Measurements from ENCODE around the gene SLC37A1. TPM values are rescaled to one million over a fixed set of nuclear protein-coding genes. Genes with fewer than 3 reads are reported as not detected.

SLC37A1 gene
- total RNA-seq, 1 experiment from 2014 or later = 37.7 TPM

GRCh38 chr21:42571391-42572150, 57.9 kb downstream of the SLC37A1 start:
- no peak overlapping the region for H3K56ac ChIP-seq (ENCODE audit: insufficient read length, low read depth, low read length)
- H2BK120ac ChIP-seq (ENCODE audit: low read depth, low read length, poor library complexity, severe bottlenecking) = no peak overlapping the region

More at GRCh38 chr21:42571391-42572150, 57.9 kb downstream of the SLC37A1 start:
- no peak overlapping the region for H2AFZ ChIP-seq (ENCODE audit: low read length)
- Mint-ChIP-seq H3K27me3 (ENCODE audit: low read depth) (no peaks in the 10 kb centered on the region; the same call in 1 of the 2 replicates), H3K9me3 (peaks cover 7 to 9% of the 10 kb centered on the region in 2 experiments), H3K4me1 (peaks cover 4 to 10% of the 10 kb centered on the region in 2 experiments), H3K4me3 (no peak overlapping the region), H3K27ac (no peak overlapping the region; a peak in 2 of 7 replicates), H3K36me3 (ENCODE audit: insufficient read depth in 1 of 3, low read depth in 3 of 3) (peaks cover 22 to 86% (median 68%) of the 10 kb centered on the region in 3 experiments)
- no peak overlapping the region for H3K27ac ChIP-seq (ENCODE audit: insufficient read length, low read depth, low read length)
- H4K8ac ChIP-seq (replicated peaks; ENCODE audit: insufficient read length, low read depth, low read length) = no peak overlapping the region
- no peaks in the 10 kb centered on the region for H3K79me1 ChIP-seq (ENCODE audit: insufficient read depth, low read depth, low read length, poor library complexity, severe bottlenecking)
- H2BK20ac ChIP-seq (ENCODE audit: low read depth, low read length, poor library complexity, severe bottlenecking) = no peak overlapping the region
- H2BK5ac ChIP-seq (ENCODE audit: insufficient read length, low read length) = no peak overlapping the region
- no peak overlapping the region for H3K4me2 ChIP-seq (ENCODE audit: insufficient read depth, insufficient read length, low read length)
- H2BK12ac ChIP-seq (ENCODE audit: insufficient read length, low read depth, low read length) = no peak overlapping the region
- H4K20me1 ChIP-seq (ENCODE audit: control insufficient read depth, insufficient read depth, insufficient read length) = no peaks in the 10 kb centered on the region
- no CpG with 5 or more reads among the region's 20 CpGs for WGBS (ENCODE audit: extremely low coverage, insufficient read length, low lambda C conversion rate)
- H3K79me2 ChIP-seq (ENCODE audit: insufficient read depth, low read length) = no peaks in the 10 kb centered on the region
- DNase-seq = no peak
- no peak overlapping the region; the same call in 1 of the 2 replicates for H3K14ac ChIP-seq (ENCODE audit: insufficient read depth, low read length)
- no peak overlapping the region for H3T11ph ChIP-seq (ENCODE audit: low read length)
- no peak overlapping the region for H3K18ac ChIP-seq (ENCODE audit: insufficient read length, low read depth, low read length)
- H3K4me1 ChIP-seq (ENCODE audit: insufficient read depth, low read length) = no peaks in the 10 kb centered on the region
- no peak for TF ChIP-seq CTCF (conservative IDR thresholded peaks at IDR 0.05)
- H3K23me2 ChIP-seq (ENCODE audit: insufficient read length, low read depth, low read length, poor library complexity, severe bottlenecking) = no peaks in the 10 kb centered on the region
- no peak overlapping the region for H4K5ac ChIP-seq (ENCODE audit: insufficient read length, low read depth, low read length)
- H2AK5ac ChIP-seq (ENCODE audit: insufficient read length, low read length) = no peak overlapping the region
- no peak overlapping the region for H4K91ac ChIP-seq (ENCODE audit: insufficient read length, low read depth, low read length)
- H3K27me3 ChIP-seq (ENCODE audit: insufficient read depth, low read length) = no peaks in the 10 kb centered on the region
- no peak overlapping the region for H3K9ac ChIP-seq (ENCODE audit: extremely low read depth, insufficient read length, low read length)
- H3K9me3 ChIP-seq (ENCODE audit: control insufficient read depth, low read depth, low read length) = no peaks in the 10 kb centered on the region
- H3K4ac ChIP-seq (ENCODE audit: low read depth, low read length) = no peak overlapping the region
- H2BK15ac ChIP-seq (ENCODE audit: low read depth, low read length) = no peak overlapping the region
- H3K23ac ChIP-seq (ENCODE audit: insufficient read length, low read depth, low read length) = no peak overlapping the region
